ENCODE results near the gene YY1AP1. TPM values are rescaled to one million over a fixed set of nuclear protein-coding genes. Genes with fewer than 3 reads are reported as not detected.
A peak's percentile ranks its signal among the peaks of the same experiment; 100 is the strongest.
"Not testable (repeated sequence)": the region's sequence is repeated elsewhere in the genome, so short reads cannot be mapped to it uniquely, and the experiment has no call there.

The YY1AP1 gene
- total and polyA plus RNA-seq, 2 experiments from 2014 or later = 27.6 to 43.2 TPM

DNA sequence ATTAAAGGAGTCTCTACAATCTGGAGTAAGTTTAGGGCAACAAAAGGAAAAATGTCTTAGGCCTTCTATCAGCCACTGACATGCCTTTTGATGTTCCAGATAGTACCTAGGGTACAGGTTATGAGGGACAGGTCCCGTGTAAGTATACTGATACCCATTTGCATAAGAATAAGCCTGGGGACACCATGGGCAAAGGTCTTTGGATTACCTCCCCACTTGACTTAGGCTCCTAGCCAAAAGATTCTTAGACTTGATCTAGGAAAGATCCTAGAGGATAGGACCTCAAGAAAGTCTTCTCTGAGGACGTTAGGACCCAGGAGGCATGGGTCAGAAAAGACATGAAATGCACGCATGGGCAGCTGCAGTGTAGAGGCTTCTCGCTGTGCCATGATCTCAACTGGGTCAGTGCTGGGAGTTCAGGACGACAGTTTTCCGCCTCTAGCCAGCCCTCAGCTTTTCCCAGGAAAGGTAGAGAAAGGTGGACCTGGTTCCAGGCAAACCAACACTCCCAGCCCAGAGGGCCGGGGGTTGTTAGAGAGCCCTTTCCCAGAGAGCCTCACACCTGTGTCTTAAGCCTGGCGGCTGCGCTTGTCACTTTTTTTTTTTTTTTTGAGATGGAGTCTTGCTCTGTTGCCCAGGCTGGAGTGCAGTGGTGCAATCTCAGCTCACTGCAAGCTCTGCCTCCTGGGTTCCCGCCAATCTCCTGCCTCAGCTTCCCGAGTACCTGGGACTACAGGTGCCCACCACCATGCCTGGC, 52.0 kb downstream of the YY1AP1 start:
- TF ChIP-seq EZH2phosphoT487 (IDR thresholded peaks at IDR 0.05; ENCODE audit: low read depth, severe bottlenecking, unreplicated experiment) (no peak), CTCF (IDR thresholded peaks at IDR 0.05; ENCODE audit: poor library complexity) (no peak), EZH2 (IDR thresholded peaks at IDR 0.05; ENCODE audit: borderline replicate concordance) (no peak)
- no peak for DNase-seq (ENCODE audit: low spot score)
- 89% methylated on average over 11 of the region's 11 CpGs for WGBS (ENCODE audit: low lambda C conversion rate, missing lambda C conversion rate)
- no peaks in the 10 kb centered on the region for H3K36me3 ChIP-seq (replicated peaks; ENCODE audit: insufficient read depth, low read depth)
- no peak overlapping the region for H2AFZ ChIP-seq
- H3K9me3 ChIP-seq (ENCODE audit: low read depth) = no peaks in the 10 kb centered on the region
- no peak overlapping the region for H3K27ac ChIP-seq
- no peaks in the 10 kb centered on the region for H3K4me1 ChIP-seq (ENCODE audit: insufficient read depth)
- no peak overlapping the region for H3K4me3 ChIP-seq
- H4K20me1 ChIP-seq (ENCODE audit: insufficient read depth, poor library complexity, severe bottlenecking) = no peaks in the 10 kb centered on the region
- no peaks in the 10 kb centered on the region for H3K27me3 ChIP-seq
- no peak overlapping the region for H3K4me2 ChIP-seq
- no peaks in the 10 kb centered on the region for H3K9me2 ChIP-seq (replicated peaks; ENCODE audit: insufficient read depth)
- H3K79me2 ChIP-seq = no peaks in the 10 kb centered on the region

- H3K79me2 ChIP-seq; H3K36me3 ChIP-seq (replicated peaks; ENCODE audit: insufficient read depth, low read depth): not testable (repeated sequence)
- WGBS (ENCODE audit: low lambda C conversion rate, missing lambda C conversion rate) = 72% methylated on average over 4 of the region's 7 CpGs
These were observed 62.1 kb downstream of the YY1AP1 start for GRCh38 chr1:155626428-155626827.

DNA sequence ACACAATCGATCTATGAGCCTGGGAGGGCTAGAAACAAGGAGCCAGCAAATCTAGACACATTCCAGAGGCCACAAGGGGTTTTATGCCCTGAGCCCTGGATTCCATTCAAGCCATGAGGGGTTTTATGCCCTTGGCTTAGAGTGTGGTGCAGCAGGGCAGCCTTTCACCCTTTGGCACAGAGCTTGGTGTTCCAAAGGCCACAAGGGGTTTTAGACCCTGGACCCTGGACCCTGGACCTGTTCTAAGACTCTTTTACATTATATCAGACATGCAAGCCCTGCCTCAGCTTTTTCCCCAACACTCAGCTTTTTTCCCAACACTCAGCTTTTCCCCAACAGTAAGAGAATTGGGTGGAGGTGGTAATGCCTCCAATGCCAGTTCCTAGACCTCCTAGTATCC, 65.2 kb downstream of the YY1AP1 start:
- H3K4me3 ChIP-seq = no peak overlapping the region
- H3K36me3 ChIP-seq (replicated peaks; ENCODE audit: insufficient read depth, low read depth) = no peaks in the 10 kb centered on the region
- no peaks in the 10 kb centered on the region for H3K9me3 ChIP-seq (ENCODE audit: low read depth)
- H3K27ac ChIP-seq = no peak overlapping the region
- H3K27me3 ChIP-seq = no peaks in the 10 kb centered on the region
- no peak overlapping the region for H3K4me2 ChIP-seq
- DNase-seq (ENCODE audit: low spot score) = no peak
- no peak for TF ChIP-seq CTCF (IDR thresholded peaks at IDR 0.05; ENCODE audit: poor library complexity)
- no peak for TF ChIP-seq EZH2 (IDR thresholded peaks at IDR 0.05; ENCODE audit: borderline replicate concordance)
- no peak for TF ChIP-seq EZH2phosphoT487 (IDR thresholded peaks at IDR 0.05; ENCODE audit: low read depth, severe bottlenecking, unreplicated experiment)
- no peaks in the 10 kb centered on the region for H3K4me1 ChIP-seq (ENCODE audit: insufficient read depth)
- no peaks in the 10 kb centered on the region for H3K79me2 ChIP-seq
- H4K20me1 ChIP-seq (ENCODE audit: insufficient read depth, poor library complexity, severe bottlenecking) = no peaks in the 10 kb centered on the region
- no peaks in the 10 kb centered on the region for H3K9me2 ChIP-seq (replicated peaks; ENCODE audit: insufficient read depth)
- whole genome bisulfite sequencing (ENCODE audit: low lambda C conversion rate, missing lambda C conversion rate) = 70% methylated on average over 1 of the region's 1 CpG
- H2AFZ ChIP-seq = no peak overlapping the region

More at GRCh38 chr1:155626428-155626827, 62.1 kb downstream of the YY1AP1 start:
- not testable (repeated sequence) for H3K27me3 ChIP-seq; H3K9me3 ChIP-seq (ENCODE audit: low read depth); H3K4me3 ChIP-seq; H3K9me2 ChIP-seq (replicated peaks; ENCODE audit: insufficient read depth); H3K27ac ChIP-seq; H4K20me1 ChIP-seq (ENCODE audit: insufficient read depth, poor library complexity, severe bottlenecking); DNase-seq (ENCODE audit: low spot score); H3K4me1 ChIP-seq (ENCODE audit: insufficient read depth); H3K4me2 ChIP-seq; H2AFZ ChIP-seq

- TF ChIP-seq CTCF (IDR thresholded peaks at IDR 0.05; ENCODE audit: poor library complexity) (no peak), EZH2phosphoT487 (IDR thresholded peaks at IDR 0.05; ENCODE audit: low read depth, severe bottlenecking, unreplicated experiment) (no peak), EZH2 (IDR thresholded peaks at IDR 0.05; ENCODE audit: borderline replicate concordance) (no peak)
- WGBS (ENCODE audit: low lambda C conversion rate, missing lambda C conversion rate) = 89% methylated on average over 2 of the region's 2 CpGs
These were observed 66.4 kb downstream of the YY1AP1 start for GRCh38 chr1:155622191-155622590.

DNA sequence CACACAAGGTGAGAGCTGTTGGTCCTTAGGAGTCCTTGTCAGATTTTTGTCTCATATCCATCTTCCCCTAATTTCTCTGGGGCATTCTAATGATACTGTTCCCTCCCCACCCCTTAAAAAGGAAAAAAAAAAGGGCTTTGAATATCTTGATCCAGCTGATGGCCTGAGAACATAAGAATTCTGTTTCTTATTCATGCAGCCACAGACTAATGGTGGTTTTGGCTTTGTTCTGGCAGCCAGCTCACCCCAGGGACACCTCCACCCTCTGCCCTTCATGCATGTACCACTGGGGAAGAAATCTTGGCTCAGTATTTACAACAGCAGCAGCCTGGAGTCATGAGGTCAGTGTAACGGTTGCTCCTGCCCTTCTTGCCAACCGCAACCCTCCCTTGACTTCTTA, 75.3 kb downstream of the YY1AP1 start:
- no CpG with 5 or more reads among the region's 2 CpGs for WGBS (ENCODE audit: low lambda C conversion rate, missing lambda C conversion rate)
- H3K9me2 ChIP-seq (replicated peaks; ENCODE audit: insufficient read depth); H3K27me3 ChIP-seq; H3K9me3 ChIP-seq (ENCODE audit: low read depth); H3K79me2 ChIP-seq; H3K4me1 ChIP-seq (ENCODE audit: insufficient read depth); H3K4me3 ChIP-seq; DNase-seq (ENCODE audit: low spot score); H4K20me1 ChIP-seq (ENCODE audit: insufficient read depth, poor library complexity, severe bottlenecking); H3K27ac ChIP-seq; H2AFZ ChIP-seq; H3K4me2 ChIP-seq; H3K36me3 ChIP-seq (replicated peaks; ENCODE audit: insufficient read depth, low read depth): not testable (repeated sequence)

More at GRCh38 chr1:155622191-155622590, 66.4 kb downstream of the YY1AP1 start:
- H3K4me2 ChIP-seq = no peak overlapping the region
- H2AFZ ChIP-seq = no peak overlapping the region
- H4K20me1 ChIP-seq (ENCODE audit: insufficient read depth, poor library complexity, severe bottlenecking) = no peaks in the 10 kb centered on the region
- no peak overlapping the region for H3K4me3 ChIP-seq
- H3K79me2 ChIP-seq = no peaks in the 10 kb centered on the region
- H3K36me3 ChIP-seq (replicated peaks; ENCODE audit: insufficient read depth, low read depth) = no peaks in the 10 kb centered on the region
- H3K9me2 ChIP-seq (replicated peaks; ENCODE audit: insufficient read depth) = no peaks in the 10 kb centered on the region
- H3K9me3 ChIP-seq (ENCODE audit: low read depth) = no peaks in the 10 kb centered on the region
- no peaks in the 10 kb centered on the region for H3K27me3 ChIP-seq
- no peak for DNase-seq (ENCODE audit: low spot score)
- H3K27ac ChIP-seq = no peak overlapping the region
- H3K4me1 ChIP-seq (ENCODE audit: insufficient read depth) = no peaks in the 10 kb centered on the region

DNA sequence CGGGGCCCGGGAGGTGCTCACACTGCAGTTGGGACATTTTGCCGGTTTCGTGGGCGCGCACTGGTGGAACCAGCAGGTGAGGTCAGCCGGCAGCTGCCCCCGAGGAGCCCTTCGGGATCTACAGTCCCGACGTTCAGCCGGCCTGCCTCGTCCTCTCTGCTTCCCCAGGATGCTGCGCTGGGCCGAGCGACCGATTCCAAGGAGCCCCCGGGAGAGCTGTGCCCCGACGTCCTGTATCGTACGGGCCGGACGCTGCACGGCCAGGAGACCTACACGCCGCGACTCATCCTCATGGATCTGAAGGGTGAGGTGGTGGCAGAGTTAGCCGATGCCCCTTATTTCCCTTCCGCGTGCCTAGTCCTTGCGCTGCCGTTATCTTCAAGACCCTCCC, 78.3 kb downstream of the YY1AP1 start:
- not testable (repeated sequence) for H4K20me1 ChIP-seq (ENCODE audit: insufficient read depth, poor library complexity, severe bottlenecking); H2AFZ ChIP-seq; DNase-seq (ENCODE audit: low spot score); H3K9me2 ChIP-seq (replicated peaks; ENCODE audit: insufficient read depth); H3K36me3 ChIP-seq (replicated peaks; ENCODE audit: insufficient read depth, low read depth); H3K4me1 ChIP-seq (ENCODE audit: insufficient read depth); H3K79me2 ChIP-seq; H3K4me3 ChIP-seq; H3K27ac ChIP-seq; H3K9me3 ChIP-seq (ENCODE audit: low read depth); H3K27me3 ChIP-seq
- peak overlapping the region; percentile 65 for H3K4me2 ChIP-seq
- WGBS (ENCODE audit: low lambda C conversion rate, missing lambda C conversion rate) = 0% methylated on average over 7 of the region's 33 CpGs
